ENCODE measurements around the gene PRDM16. TPM values are rescaled to one million over a fixed set of nuclear protein-coding genes. Genes with fewer than 3 reads are reported as not detected.

Gene PRDM16
- total and polyA plus RNA-seq, 2 of the 4 experiments (the other 2 are of a cell fraction) = 0.02 TPM; not detected in 1

GRCh38 chr1:3240524-3241235, 171.7 kb downstream of the PRDM16 start:
- Histone ChIP-seq H3K9me1 (ENCODE audit: insufficient read depth, low read length) (no peaks in the 10 kb centered on the region), H3K9ac (ENCODE audit: low read depth, low read length) (no peak overlapping the region), H3K79me1 (ENCODE audit: low read depth in 1 of 2, low read length in 2 of 2) (no peaks in the 10 kb centered on the region), H3K36me3 (ENCODE audit: control insufficient read depth, insufficient read depth, low read length) (no peaks in the 10 kb centered on the region), H2BK120ac (ENCODE audit: low read depth, low read length) (no peak overlapping the region), H2AK9ac (replicated peaks; ENCODE audit: low read depth, low read length, poor library complexity) (no peak overlapping the region), H2BK20ac (ENCODE audit: low read depth, low read length) (no peak overlapping the region), H3K4ac (ENCODE audit: low read depth, low read length) (no peak overlapping the region), H3K4me2 (ENCODE audit: low read depth, low read length) (no peak overlapping the region), H2BK15ac (ENCODE audit: low read depth, low read length) (no peak overlapping the region), H4K91ac (ENCODE audit: insufficient read depth, low read depth, low read length) (no peak overlapping the region), H3K9me3 (ENCODE audit: control insufficient read depth, insufficient read depth, low read length) (peaks cover 4% of the 10 kb centered on the region), H4K20me1 (ENCODE audit: insufficient read depth, low read length) (no peaks in the 10 kb centered on the region), H3K56ac (ENCODE audit: extremely low read depth, insufficient read depth, low read length) (no peak overlapping the region), H2AFZ (replicated peaks; ENCODE audit: low read length, poor library complexity) (no peak overlapping the region), H4K5ac (ENCODE audit: low read depth, low read length) (no peak overlapping the region), H3K4me1 (ENCODE audit: control insufficient read depth, insufficient read depth, low read length) (no peaks in the 10 kb centered on the region), H3K23ac (ENCODE audit: low read depth, low read length) (no peak overlapping the region), H2AK5ac (ENCODE audit: low read depth, low read length) (no peak overlapping the region), H3K27ac (ENCODE audit: insufficient read depth, low read length) (no peak overlapping the region), H2BK5ac (ENCODE audit: low read depth, low read length, poor library complexity, severe bottlenecking) (no peak overlapping the region), H3K27me3 (ENCODE audit: control insufficient read depth, insufficient read depth, low read length) (no peaks in the 10 kb centered on the region; the same call in 1 of the 2 replicates), H3K4me3 (ENCODE audit: insufficient read depth, low read depth, low read length) (no peak overlapping the region), H3K18ac (ENCODE audit: low read depth, low read length) (no peak overlapping the region), H3K14ac (replicated peaks; ENCODE audit: low read depth, low read length) (no peak overlapping the region), H4K8ac (ENCODE audit: low read depth in 2 of 2, low read length in 2 of 2) (no peak overlapping the region)
- DNase-seq (no peak), ATAC-seq (ENCODE audit: low read depth) (no peak)
- WGBS, 2 experiments (ENCODE audit: extremely low coverage in 2 of 2, insufficient read length in 1 of 2) = 2% methylated on average over 9 of the region's 47 CpGs; no CpG with 5 or more reads in 1 of the 2 experiments
- ChIA-PET CTCF (no interaction called here), POLR2A (ENCODE audit: unreplicated experiment) (no interaction called here)
- dilution Hi-C loops (cut with HindIII; ENCODE audit: low sequenced_read_pairs, unreplicated experiment) (no loop called here), in situ Hi-C loops (cut with MboI; ENCODE audit: low sequenced_read_pairs) (no loop called here), intact Hi-C loops (cut with micrococcal nuclease) (no loop called here)
- no TSS peak for BruUV-seq (replicated peaks)
- TF ChIP-seq FOS (IDR thresholded peaks at IDR 0.05; ENCODE audit: low read depth, low read length) (no peak), CEBPB (IDR thresholded peaks at IDR 0.05; ENCODE audit: low read depth, low read length) (no peak), MXI1 (IDR thresholded peaks at IDR 0.05; ENCODE audit: borderline replicate concordance, low read depth, low read length) (no peak), MAZ (IDR thresholded peaks at IDR 0.05; ENCODE audit: borderline replicate concordance, low read depth, low read length) (no peak), NFE2L2 (IDR thresholded peaks at IDR 0.05; ENCODE audit: low read depth, low read length) (no peak), BHLHE40 (IDR thresholded peaks at IDR 0.05; ENCODE audit: low read depth, low read length) (no peak), RCOR1 (IDR thresholded peaks at IDR 0.05; ENCODE audit: insufficient replicate concordance, low read length) (no peak), CHD1 (IDR thresholded peaks at IDR 0.05; ENCODE audit: low read depth, low read length) (no peak), CTCF (conservative IDR thresholded peaks at IDR 0.05; ENCODE audit: low read depth, low read length) (no peak), MAFK (IDR thresholded peaks at IDR 0.05; ENCODE audit: low read depth, low read length) (no peak), RAD21 (IDR thresholded peaks at IDR 0.05; ENCODE audit: low read length) (no peak), ELK1 (IDR thresholded peaks at IDR 0.05; ENCODE audit: borderline replicate concordance, low read depth, low read length) (no peak), RFX5 (IDR thresholded peaks at IDR 0.05; ENCODE audit: low read depth, low read length) (no peak), SMC3 (IDR thresholded peaks at IDR 0.05; ENCODE audit: low read depth, low read length) (no peak), POLR2A (IDR thresholded peaks at IDR 0.05; ENCODE audit: low read depth, low read length) (no peak)
- TF ChIP-seq, protein P1, sequence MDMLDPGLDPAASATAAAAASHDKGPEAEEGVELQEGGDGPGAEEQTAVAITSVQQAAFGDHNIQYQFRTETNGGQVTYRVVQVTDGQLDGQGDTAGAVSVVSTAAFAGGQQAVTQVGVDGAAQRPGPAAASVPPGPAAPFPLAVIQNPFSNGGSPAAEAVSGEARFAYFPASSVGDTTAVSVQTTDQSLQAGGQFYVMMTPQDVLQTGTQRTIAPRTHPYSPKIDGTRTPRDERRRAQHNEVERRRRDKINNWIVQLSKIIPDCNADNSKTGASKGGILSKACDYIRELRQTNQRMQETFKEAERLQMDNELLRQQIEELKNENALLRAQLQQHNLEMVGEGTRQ (IDR thresholded peaks at IDR 0.05; ENCODE audit: low read depth, low read length) = no peak
